LNCaP clone FGC (cell line): ENCODE results near the gene TSPYL6.
A peak's percentile ranks its signal among the peaks of the same experiment; 100 is the strongest.

Experiments
- DNase-seq: peaks from one replicate; pipeline ENCODE4 v3.0.0-alpha.2; 2011; ENCODE audit warnings: low read depth
- H3K4me3 ChIP-seq: 2 replicates; pipeline ENCODE4 v1.5.1; 2011; ENCODE audit warnings: mild to moderate bottlenecking, low read depth, low read length, control low read depth
- CTCF ChIP-seq: IDR thresholded peaks from 2 replicates; pipeline ENCODE4 v1.5.1; 2012; ENCODE audit warnings: mild to moderate bottlenecking; ENCODE audit not compliant: control insufficient read depth, insufficient read depth; ENCODE audit errors: extremely low read depth

The TSPYL6 gene

GRCh38 chr2:54207666-54208195, 48.3 kb downstream of the TSPYL6 start:
- no peak overlapping the region for H3K4me3 ChIP-seq
- no peak for TF ChIP-seq CTCF
- no peak for DNase-seq

GRCh38 chr2:54206596-54206995, 49.4 kb downstream of the TSPYL6 start:
- TF ChIP-seq CTCF: 0 out of 2 replicates have a peak, but pooled peaks have one; percentile 21
- H3K4me3 ChIP-seq: no peak overlapping the region
- no peak for DNase-seq

- TF ChIP-seq CTCF: no peak
- H3K4me3 ChIP-seq: no peak overlapping the region
- DNase-seq: no peak
Measured at GRCh38 chr2:54204476-54204875, 51.6 kb downstream of the TSPYL6 start.
